Hepatocyte (in vitro differentiated cells): ENCODE results near the gene ZFR2. TPM values are rescaled to one million over a fixed set of nuclear protein-coding genes. Genes with fewer than 3 reads are reported as not detected.
A peak's percentile ranks its signal among the peaks of the same experiment; 100 is the strongest.

ENCODE experiments used
- DNase-seq: peaks from one replicate; pipeline ENCODE4 v3.0.0-alpha.2; 2016; ENCODE audit warnings: low spot score
- H2AFZ ChIP-seq: fragments of 200-600 bp; sonication (generic); 2 replicates; pipeline ENCODE4 v1.6.0; 2016; ENCODE audit warnings: antibody characterized with exemption, mild to moderate bottlenecking
- H3K27ac ChIP-seq: fragments of 200-600 bp; sonication (generic); 2 replicates; pipeline ENCODE4 v1.5.1; 2016; ENCODE audit warnings: mild to moderate bottlenecking
- H3K27me3 ChIP-seq: fragments of 200-600 bp; sonication (generic); 2 replicates; pipeline ENCODE4 v1.6.1; 2016
- H3K36me3 ChIP-seq: fragments of 200-600 bp; sonication (generic); replicated peaks from 2 replicates; pipeline ENCODE4 v1.5.1; 2016; ENCODE audit warnings: low read depth; ENCODE audit not compliant: insufficient read depth
- H3K4me1 ChIP-seq: fragments of 200-600 bp; sonication (generic); 2 replicates; pipeline ENCODE4 v1.5.1; 2016; ENCODE audit warnings: mild to moderate bottlenecking, moderate library complexity; ENCODE audit not compliant: insufficient read depth
- H3K4me2 ChIP-seq: fragments of 200-600 bp; sonication (generic); 2 replicates; pipeline ENCODE4 v1.6.0; 2016
- H3K4me3 ChIP-seq: fragments of 200-600 bp; sonication (generic); 2 replicates; pipeline ENCODE4 v1.5.1; 2016; ENCODE audit warnings: mild to moderate bottlenecking
- H3K79me2 ChIP-seq: fragments of 200-600 bp; sonication (generic); 2 replicates; pipeline ENCODE4 v1.6.0; 2017; ENCODE audit warnings: mild to moderate bottlenecking
- H3K9me2 ChIP-seq: fragments of 200-600 bp; sonication (generic); replicated peaks from 2 replicates; pipeline ENCODE4 v1.6.0; 2017; ENCODE audit warnings: mild to moderate bottlenecking; ENCODE audit not compliant: insufficient read depth
- H3K9me3 ChIP-seq: fragments of 200-600 bp; sonication (generic); 2 replicates; pipeline ENCODE4 v1.5.1; 2016; ENCODE audit warnings: low read depth, mild to moderate bottlenecking
- H4K20me1 ChIP-seq: fragments of 200-600 bp; sonication (generic); 2 replicates; pipeline ENCODE4 v1.6.0; 2016; ENCODE audit warnings: mild to moderate bottlenecking; ENCODE audit not compliant: insufficient read depth, poor library complexity, severe bottlenecking
- EZH2 ChIP-seq: fragments of 200-600 bp; sonication (generic); IDR thresholded peaks from 2 replicates; pipeline ENCODE4 v1.6.1; 2016; ENCODE audit warnings: antibody characterized with exemption, mild to moderate bottlenecking, borderline replicate concordance
- EZH2phosphoT487 ChIP-seq: fragments of 200-600 bp; sonication (generic); IDR thresholded peaks from one replicate; pipeline ENCODE4 v1.6.1; 2018; ENCODE audit warnings: antibody characterized with exemption, mild to moderate bottlenecking, low read depth, moderate library complexity; ENCODE audit not compliant: unreplicated experiment, severe bottlenecking
- WGBS: methylation state at CpG from one replicate; pipeline ENCODE4 v1.1.6; 2016; ENCODE audit warnings: low lambda C conversion rate; ENCODE audit errors: missing lambda C conversion rate; 5-methylcytosine and 5-hydroxymethylcytosine counted together
- polyA plus RNA-seq: library from polyadenylated mRNA; unstranded; fragments of >200 nt; fragmentation: Nextera tagmentation; extraction: Ambion mirVana; gene quantifications from 2 replicates; pipeline ENCODE4 v1.2.1, GENCODE V29; 2016
- total RNA-seq: library from RNA; depleted of rRNA; stranded (reverse); fragments of >200 nt; gene quantifications from 2 replicates; pipeline ENCODE4 v1.2.3, GENCODE V29; 2014
- TF ChIP-seq, protein P1 (sequence below): fragments of 200-600 bp; sonication (generic); IDR thresholded peaks from 2 replicates; pipeline ENCODE4 v1.5.1; 2016; ENCODE audit warnings: antibody characterized with exemption, mild to moderate bottlenecking; ENCODE audit not compliant: poor library complexity

The ZFR2 gene
- total and polyA plus RNA-seq, 2 experiments from 2014 or later: 0.97 to 1.7 TPM

DNA sequence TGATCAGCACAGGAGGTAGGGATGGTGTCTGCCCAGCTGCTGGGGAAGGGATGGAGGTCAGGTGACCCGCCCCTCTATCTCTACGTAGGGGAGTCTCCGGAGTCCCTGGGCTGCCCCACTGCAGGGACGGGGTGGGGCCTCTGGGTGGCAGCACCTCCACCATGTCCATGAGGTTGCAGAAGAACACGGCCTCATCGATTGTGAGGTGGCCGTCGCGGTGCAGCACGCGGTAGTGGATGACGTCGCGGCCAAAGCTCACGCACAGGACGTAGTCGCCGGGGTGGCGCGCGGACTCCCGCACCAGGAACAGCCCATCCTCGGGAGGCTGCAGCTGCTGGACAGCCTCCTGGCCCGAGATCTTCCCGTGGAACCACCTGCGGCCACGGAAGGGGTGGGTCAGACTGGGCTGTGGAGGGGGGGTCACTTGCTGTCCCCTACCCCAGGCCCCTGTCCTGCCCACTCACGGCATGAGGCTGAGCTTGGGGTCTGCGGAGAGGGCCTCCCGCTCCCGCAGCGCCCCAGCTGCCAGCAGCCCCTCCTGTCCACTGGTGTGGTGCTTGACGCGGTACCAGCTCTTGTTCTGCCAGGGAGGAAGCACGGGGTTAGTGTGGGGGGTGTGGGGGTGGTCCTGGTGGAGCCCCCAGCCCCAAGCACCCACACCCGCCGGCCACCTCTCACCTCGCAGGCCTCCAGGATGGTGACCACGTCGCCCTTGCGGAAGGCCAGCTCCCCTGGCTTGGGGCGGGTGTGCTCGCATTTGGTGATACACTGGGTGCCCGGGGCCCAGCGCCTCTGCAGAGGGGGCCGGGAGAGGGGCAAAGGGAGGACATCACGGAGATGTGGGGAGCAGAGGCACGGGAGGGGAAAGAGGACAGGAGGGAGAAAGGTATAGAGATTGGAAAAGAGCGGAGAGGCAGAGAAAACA lies 84.9 kb downstream of the ZFR2 start:
- H3K9me2 ChIP-seq: no peaks in the 10 kb centered on the region
- no peak for TF ChIP-seq EZH2
- TF ChIP-seq, protein P1, sequence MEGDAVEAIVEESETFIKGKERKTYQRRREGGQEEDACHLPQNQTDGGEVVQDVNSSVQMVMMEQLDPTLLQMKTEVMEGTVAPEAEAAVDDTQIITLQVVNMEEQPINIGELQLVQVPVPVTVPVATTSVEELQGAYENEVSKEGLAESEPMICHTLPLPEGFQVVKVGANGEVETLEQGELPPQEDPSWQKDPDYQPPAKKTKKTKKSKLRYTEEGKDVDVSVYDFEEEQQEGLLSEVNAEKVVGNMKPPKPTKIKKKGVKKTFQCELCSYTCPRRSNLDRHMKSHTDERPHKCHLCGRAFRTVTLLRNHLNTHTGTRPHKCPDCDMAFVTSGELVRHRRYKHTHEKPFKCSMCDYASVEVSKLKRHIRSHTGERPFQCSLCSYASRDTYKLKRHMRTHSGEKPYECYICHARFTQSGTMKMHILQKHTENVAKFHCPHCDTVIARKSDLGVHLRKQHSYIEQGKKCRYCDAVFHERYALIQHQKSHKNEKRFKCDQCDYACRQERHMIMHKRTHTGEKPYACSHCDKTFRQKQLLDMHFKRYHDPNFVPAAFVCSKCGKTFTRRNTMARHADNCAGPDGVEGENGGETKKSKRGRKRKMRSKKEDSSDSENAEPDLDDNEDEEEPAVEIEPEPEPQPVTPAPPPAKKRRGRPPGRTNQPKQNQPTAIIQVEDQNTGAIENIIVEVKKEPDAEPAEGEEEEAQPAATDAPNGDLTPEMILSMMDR: peak; percentile 3
- no peak overlapping the region for H3K4me2 ChIP-seq
- no peak for DNase-seq
- no peaks in the 10 kb centered on the region for H3K79me2 ChIP-seq
- H3K4me1 ChIP-seq: no peaks in the 10 kb centered on the region
- no peak overlapping the region for H3K4me3 ChIP-seq
- WGBS: 81% methylated on average over 33 of the region's 49 CpGs
- no peak overlapping the region for H3K27ac ChIP-seq
- H3K9me3 ChIP-seq: peaks cover 2% of the 10 kb centered on the region
- H4K20me1 ChIP-seq: no peaks in the 10 kb centered on the region
- H2AFZ ChIP-seq: no peak overlapping the region
- H3K27me3 ChIP-seq: peaks cover 30% of the 10 kb centered on the region
- H3K36me3 ChIP-seq: no peaks in the 10 kb centered on the region

DNA sequence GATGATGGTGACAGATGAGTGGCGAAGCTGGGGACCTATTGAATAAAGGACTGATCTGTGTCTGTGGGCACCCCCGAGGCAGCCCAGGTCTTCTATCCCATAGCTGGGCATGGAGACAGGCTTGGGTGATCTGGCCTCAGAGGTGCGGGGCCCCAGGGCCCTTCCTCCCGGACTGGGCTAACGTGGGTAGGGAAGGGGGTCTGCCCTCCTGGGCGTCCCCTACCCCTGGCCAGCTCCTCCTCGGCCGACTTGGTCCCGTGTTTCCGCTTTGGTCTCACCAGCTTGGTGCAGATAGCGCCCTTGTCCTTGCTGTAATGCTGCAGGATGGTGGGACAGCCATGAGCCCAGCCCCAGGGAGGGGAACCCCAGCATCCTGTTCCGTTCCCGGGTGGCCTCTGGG lies 85.9 kb downstream of the ZFR2 start:
- Histone ChIP-seq H3K9me3 (peaks cover 2% of the 10 kb centered on the region), H3K4me2 (no peak overlapping the region), H3K36me3 (no peaks in the 10 kb centered on the region), H3K27me3 (peaks cover 30% of the 10 kb centered on the region), H3K4me3 (no peak overlapping the region), H2AFZ (no peak overlapping the region), H3K27ac (no peak overlapping the region), H3K4me1 (no peaks in the 10 kb centered on the region), H3K9me2 (no peaks in the 10 kb centered on the region), H4K20me1 (no peaks in the 10 kb centered on the region), H3K79me2 (no peaks in the 10 kb centered on the region)
- DNase-seq: no peak
- TF ChIP-seq, protein P1: no peak
- no peak for TF ChIP-seq EZH2
- TF ChIP-seq EZH2phosphoT487: no peak
- WGBS: 85% methylated on average over 11 of the region's 13 CpGs

DNA sequence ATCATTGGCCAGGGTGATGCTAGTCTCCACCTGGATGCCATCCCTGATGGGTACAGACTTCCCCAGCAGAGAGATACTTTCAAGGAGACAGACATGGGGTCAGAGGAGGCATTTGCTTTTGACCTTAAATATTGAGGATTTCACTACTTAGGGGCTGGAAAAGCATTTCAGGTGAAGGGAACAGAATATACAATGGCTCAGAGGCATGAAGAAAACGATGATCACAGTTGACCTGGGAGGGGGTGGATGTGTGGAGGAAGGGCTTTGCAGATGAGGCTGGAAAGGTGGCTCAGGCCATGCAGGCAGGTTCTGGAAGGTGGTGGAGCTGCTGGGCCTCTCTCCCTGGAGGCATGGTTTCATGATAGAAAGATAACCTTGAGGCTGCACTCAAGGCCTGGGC lies 86.5 kb downstream of the ZFR2 start:
- Histone ChIP-seq H3K36me3 (no peaks in the 10 kb centered on the region), H3K4me2 (no peak overlapping the region), H3K9me3 (peaks cover 2% of the 10 kb centered on the region), H3K27me3 (peaks cover 30% of the 10 kb centered on the region), H3K79me2 (no peaks in the 10 kb centered on the region), H3K9me2 (no peaks in the 10 kb centered on the region), H3K4me1 (no peaks in the 10 kb centered on the region), H3K4me3 (no peak overlapping the region), H4K20me1 (no peaks in the 10 kb centered on the region), H2AFZ (no peak overlapping the region), H3K27ac (no peak overlapping the region)
- no peak for DNase-seq
- WGBS: 100% methylated on average over 1 of the region's 1 CpG
- TF ChIP-seq EZH2phosphoT487: no peak
- no peak for TF ChIP-seq EZH2
- TF ChIP-seq, protein P1: no peak
